Measurements from ENCODE around the gene ATP2C1. TPM values are rescaled to one million over a fixed set of nuclear protein-coding genes. Genes with fewer than 3 reads are reported as not detected.
"Not testable (repeated sequence)": the region's sequence is repeated elsewhere in the genome, so short reads cannot be mapped to it uniquely, and the experiment has no call there.

The ATP2C1 gene
- total and polyA plus RNA-seq, 9 of the 15 experiments (the other 6 are each of a cell fraction or from before 2014, with no cell fraction given): 10.0 to 53.5 (median 27.9) TPM

- WGBS (ENCODE audit: insufficient coverage, low coverage, missing lambda C conversion rate): no CpG with 5 or more reads among the region's 2 CpGs
- ATAC-seq; H3K9me1 ChIP-seq (ENCODE audit: control insufficient read depth, insufficient read depth, low read length); H3K27ac ChIP-seq (ENCODE audit: extremely low read depth, low read depth, low read length); H3K79me2 ChIP-seq (ENCODE audit: control insufficient read depth, insufficient read depth, low read length); POLR2A ChIA-PET; H3K4me2 ChIP-seq (ENCODE audit: insufficient read depth, low read length); H2AFZ ChIP-seq (ENCODE audit: low read depth, low read length); DNase-seq (ENCODE audit: extremely low read depth in 1 of 4, low spot score in 3 of 4); H3K9me3 ChIP-seq (replicated peaks; ENCODE audit: control insufficient read depth, insufficient read depth, low read depth, low read length); CTCF ChIA-PET (ENCODE audit: low intra/inter-chr PET ratio); H3K9ac ChIP-seq (ENCODE audit: insufficient read depth in 1 of 2, low read depth in 2 of 2, low read length in 2 of 2); H3K27me3 ChIP-seq (ENCODE audit: control insufficient read depth in 2 of 2, insufficient read depth in 2 of 2, low read length in 2 of 2); H3K4me1 ChIP-seq (replicated peaks in 1 of 2; ENCODE audit: control insufficient read depth in 2 of 2, insufficient read depth in 2 of 2, low read length in 2 of 2); H3K4me3 ChIP-seq; H4K20me1 ChIP-seq (replicated peaks; ENCODE audit: control insufficient read depth, insufficient read depth, low read length); BruUV-seq (replicated peaks); in situ Hi-C loops (cut with MboI); FAIRE-seq; intact Hi-C loops (cut with micrococcal nuclease): not testable (repeated sequence)
- TF ChIP-seq RBM25 (IDR thresholded peaks at IDR 0.05; ENCODE audit: low read depth, low read length, severe bottlenecking) (peak; percentile 13), ZNF146 (CRISPR knock-in tag; IDR thresholded peaks at IDR 0.05; ENCODE audit: unreplicated experiment) (peak; percentile 38)
- H3K36me3 ChIP-seq (ENCODE audit: control insufficient read depth, insufficient read depth, low read length): peaks cover 25% of the 10 kb centered on the region; the same call in 2 of the 3 replicates
These were observed 78.7 kb downstream of the ATP2C1 start for GRCh38 chr3:130972592-130972991.

- ChIA-PET POLR2A (interaction anchor here (0.6 kb wide), 2 partner anchors 19 to 24 kb away, joined by 3 to 4 read pairs; no protein-coding TSS in a partner anchor), CTCF (ENCODE audit: low intra/inter-chr PET ratio) (no interaction called here)
- DNase-seq (ENCODE audit: extremely low read depth in 1 of 4, low spot score in 3 of 4) (no peak), ATAC-seq (no peak), FAIRE-seq (no peak)
- in situ Hi-C loops (cut with MboI) (no loop called here), intact Hi-C loops (cut with micrococcal nuclease) (no loop called here)
- Histone ChIP-seq H3K4me1 (replicated peaks in 1 of 2; ENCODE audit: control insufficient read depth in 2 of 2, insufficient read depth in 2 of 2, low read length in 2 of 2) (no peaks in the 10 kb centered on the region), H3K79me2 (ENCODE audit: control insufficient read depth, insufficient read depth, low read length) (no peaks in the 10 kb centered on the region), H3K36me3 (ENCODE audit: control insufficient read depth, insufficient read depth, low read length) (peaks cover 22% of the 10 kb centered on the region; the same call in 2 of the 3 replicates), H4K20me1 (replicated peaks; ENCODE audit: control insufficient read depth, insufficient read depth, low read length) (no peaks in the 10 kb centered on the region), H3K9me3 (replicated peaks; ENCODE audit: control insufficient read depth, insufficient read depth, low read depth, low read length) (no peaks in the 10 kb centered on the region), H3K9ac (ENCODE audit: insufficient read depth in 1 of 2, low read depth in 2 of 2, low read length in 2 of 2) (no peak overlapping the region), H3K9me1 (ENCODE audit: control insufficient read depth, insufficient read depth, low read length) (no peaks in the 10 kb centered on the region), H3K4me3 (no peak overlapping the region), H3K4me2 (ENCODE audit: insufficient read depth, low read length) (no peak overlapping the region), H3K27ac (ENCODE audit: extremely low read depth, low read depth, low read length) (no peak overlapping the region), H3K27me3 (ENCODE audit: control insufficient read depth in 2 of 2, insufficient read depth in 2 of 2, low read length in 2 of 2) (no peaks in the 10 kb centered on the region), H2AFZ (ENCODE audit: low read depth, low read length) (no peak overlapping the region)
- no TSS peak for BruUV-seq (replicated peaks)
- 96% methylated on average over 5 of the region's 5 CpGs for WGBS (ENCODE audit: insufficient coverage, low coverage, missing lambda C conversion rate)
- TF ChIP-seq ZKSCAN8 (CRISPR knock-in tag; IDR thresholded peaks at IDR 0.05) (no peak), TAF15 (IDR thresholded peaks at IDR 0.05; ENCODE audit: low read depth, low read length) (no peak)
These were observed 79.5 kb downstream of the ATP2C1 start for GRCh38 chr3:130973406-130973805.
